ENCODE results near the gene ENO3. TPM values are rescaled to one million over a fixed set of nuclear protein-coding genes. Genes with fewer than 3 reads are reported as not detected.

Gene ENO3
- total and polyA plus RNA-seq, 11 donors: 253 to 1,459 (median 668) TPM

- peak in 1 of 5 donors; percentile 58 for DNase-seq
- intact Hi-C loops (cut with DNase I): no loop called here
- no peak for ATAC-seq
- Histone ChIP-seq H3K4me1 (peaks cover 0 to 53% (median 13%) of the 10 kb centered on the region in 12 donors), H3K4me3 (peak overlapping the region in 1 of 12 donors; percentile 100), H3K27me3 (no peaks in the 10 kb centered on the region), H3K36me3 (peaks cover 0 to 24% (median 11%) of the 10 kb centered on the region in 9 donors), H3K27ac (peak overlapping the region in 4 of 12 donors; percentile 9 to 99 (median 56)), H3K9me3 (no peaks in the 10 kb centered on the region)
- TF ChIP-seq POLR2A (IDR thresholded peaks at IDR 0.05) (no peak), CTCF (IDR thresholded peaks at IDR 0.05) (no peak)
- 62 to 73% (median 66%) methylated on average over 13 to 14 of the region's 14 CpGs for WGBS, 4 donors
These were observed 2.6 kb downstream of the ENO3 start for GRCh38 chr17:4953451-4953961.

- Histone ChIP-seq H3K36me3 (peaks cover 3 to 40% (median 26%) of the 10 kb centered on the region in 9 donors), H3K4me3 (no peak overlapping the region), H3K27me3 (no peaks in the 10 kb centered on the region), H3K27ac (no peak overlapping the region), H3K4me1 (peaks cover 0 to 42% (median 8%) of the 10 kb centered on the region in 12 donors), H3K9me3 (no peaks in the 10 kb centered on the region)
- intact Hi-C loops (cut with DNase I): no loop called here
- DNase-seq: peak in 1 of 5 donors; percentile 56
- WGBS, 4 donors: 80 to 98% (median 96%) methylated on average over 2 to 8 of the region's 8 CpGs
- ATAC-seq: no peak
- no peak for TF ChIP-seq CTCF (IDR thresholded peaks at IDR 0.05)
- TF ChIP-seq POLR2A (IDR thresholded peaks at IDR 0.05): no peak
These were observed 4.2 kb downstream of the ENO3 start for GRCh38 chr17:4955091-4955490.

GRCh38 chr17:4956493-4957061 is 5.7 kb downstream of the ENO3 start:
- DNase-seq: peak in 2 of 5 donors; percentile 39 to 75
- peak in 7 of 12 donors; percentile 5 to 40 (median 29) for TF ChIP-seq CTCF (IDR thresholded peaks at IDR 0.05)
- TF ChIP-seq POLR2A (IDR thresholded peaks at IDR 0.05): no peak
- H3K27ac ChIP-seq: no peak overlapping the region
- peaks cover 3 to 55% (median 39%) of the 10 kb centered on the region in 9 donors for H3K36me3 ChIP-seq
- WGBS, 4 donors: 78 to 85% (median 80%) methylated on average over 10 of the region's 10 CpGs
- intact Hi-C loops (cut with DNase I): no loop called here
- no peak for ATAC-seq
- H3K9me3 ChIP-seq: no peaks in the 10 kb centered on the region
- no peaks in the 10 kb centered on the region for H3K27me3 ChIP-seq
- H3K4me3 ChIP-seq: no peak overlapping the region
- peaks cover 0 to 29% (median 0%) of the 10 kb centered on the region in 12 donors for H3K4me1 ChIP-seq

GRCh38 chr17:4958102-4958501 is 7.2 kb downstream of the ENO3 start:
- H3K4me3 ChIP-seq: no peak overlapping the region
- peak overlapping the region in 4 of 12 donors; percentile 22 to 32 (median 26) for H3K27ac ChIP-seq
- TF ChIP-seq POLR2A (IDR thresholded peaks at IDR 0.05) (no peak), CTCF (IDR thresholded peaks at IDR 0.05) (no peak)
- intact Hi-C loops (cut with DNase I): no loop called here
- H3K27me3 ChIP-seq: no peaks in the 10 kb centered on the region
- no peaks in the 10 kb centered on the region for H3K9me3 ChIP-seq
- WGBS, 4 donors: 45 to 64% (median 57%) methylated on average over 3 of the region's 3 CpGs
- DNase-seq (no peak), ATAC-seq (peak in 2 of 4 donors; percentile 7 to 41)
- peaks cover 3 to 63% (median 39%) of the 10 kb centered on the region in 9 donors for H3K36me3 ChIP-seq
- H3K4me1 ChIP-seq: peaks cover 0 to 21% (median 0%) of the 10 kb centered on the region in 12 donors
